GM21526 (cell line): Measurements from ENCODE around the gene SWT1.
"Not testable (repeated sequence)": the region's sequence is repeated elsewhere in the genome, so short reads cannot be mapped to it uniquely, and the experiment has no call there.

ENCODE experiments used
- ATAC-seq: cut with Tn5 transposase; IDR thresholded peaks from one replicate; pipeline ENCODE4 v1.9.1; 2021; ENCODE audit warnings: moderate library complexity; ENCODE audit not compliant: unreplicated experiment, low FRiP score

Gene SWT1

GRCh38 chr1:185244015-185244747 is 87.2 kb downstream of the SWT1 start:
- ATAC-seq, result no peak

- no peak for ATAC-seq
Measured at GRCh38 chr1:185245466-185245865, 88.5 kb downstream of the SWT1 start.

GRCh38 chr1:185249563-185249962 is 92.6 kb downstream of the SWT1 start:
- no peak for ATAC-seq

GRCh38 chr1:185250063-185250462 is 93.1 kb downstream of the SWT1 start:
- ATAC-seq, result no peak

- ATAC-seq, result not testable (repeated sequence)
Measured at GRCh38 chr1:185251928-185252327, 95.0 kb downstream of the SWT1 start.

GRCh38 chr1:185252404-185252803 is 95.4 kb downstream of the SWT1 start:
- ATAC-seq, result not testable (repeated sequence)

- not testable (repeated sequence) for ATAC-seq
Measured at GRCh38 chr1:185255595-185255994, 98.6 kb downstream of the SWT1 start.

GRCh38 chr1:185257116-185257949 is 100.4 kb downstream of the SWT1 start:
- ATAC-seq, result not testable (repeated sequence)

GRCh38 chr1:185257950-185258208 is 100.9 kb downstream of the SWT1 start:
- ATAC-seq, result no peak

GRCh38 chr1:185258676-185259075 is 101.7 kb downstream of the SWT1 start:
- no peak for ATAC-seq

GRCh38 chr1:185260611-185261010 is 103.6 kb downstream of the SWT1 start:
- ATAC-seq, result no peak

GRCh38 chr1:185262151-185262550 is 105.2 kb downstream of the SWT1 start:
- ATAC-seq, result no peak

- no peak for ATAC-seq
Measured at GRCh38 chr1:185263292-185263691, 106.3 kb downstream of the SWT1 start.

- no peak for ATAC-seq
Measured at GRCh38 chr1:185263780-185264179, 106.8 kb downstream of the SWT1 start.

- ATAC-seq, result no peak
Measured at GRCh38 chr1:185265314-185265713, 108.3 kb downstream of the SWT1 start.

- no peak for ATAC-seq
Measured at GRCh38 chr1:185267301-185267700, 110.3 kb downstream of the SWT1 start.

- ATAC-seq, result no peak
Measured at GRCh38 chr1:185267701-185268100, 110.7 kb downstream of the SWT1 start.

- no peak for ATAC-seq
Measured at GRCh38 chr1:185268352-185268751, 111.4 kb downstream of the SWT1 start.

GRCh38 chr1:185271921-185272320 is 115.0 kb downstream of the SWT1 start:
- no peak for ATAC-seq

- ATAC-seq, result no peak
Measured at GRCh38 chr1:185279571-185279970, 122.6 kb downstream of the SWT1 start.

GRCh38 chr1:185280589-185280988 is 123.6 kb downstream of the SWT1 start:
- no peak for ATAC-seq

- ATAC-seq, result no peak
Measured at GRCh38 chr1:185281245-185281644, 124.3 kb downstream of the SWT1 start.
